ENCODE data around the gene PCDH10. TPM values are rescaled to one million over a fixed set of nuclear protein-coding genes. Genes with fewer than 3 reads are reported as not detected.
"Not testable (repeated sequence)": the region's sequence is repeated elsewhere in the genome, so short reads cannot be mapped to it uniquely, and the experiment has no call there.

The PCDH10 gene
- total and polyA plus RNA-seq, 9 donors, result 0.23 to 6.4 (median 1.7) TPM

DNA sequence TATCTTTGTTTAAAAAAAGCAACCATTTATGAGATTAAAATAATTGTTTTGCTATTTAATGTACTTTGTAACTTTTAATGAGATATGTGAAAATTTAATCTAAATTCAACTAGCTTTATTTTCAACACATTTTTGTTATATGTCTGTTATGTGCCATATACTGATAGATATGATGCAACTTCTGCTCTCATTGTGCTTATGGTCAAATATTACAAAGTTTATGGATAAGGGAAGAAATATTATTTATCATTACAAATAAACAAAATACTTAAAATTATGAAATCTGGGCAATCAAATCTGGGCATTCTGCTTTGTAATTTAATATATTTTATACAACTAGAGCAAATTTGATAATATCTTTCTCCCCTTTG, 40.0 kb downstream of the PCDH10 start:
- no peak overlapping the region for H3K4me3 ChIP-seq
- intact Hi-C loops (cut with DNase I), result no loop called here
- TF ChIP-seq EP300 (IDR thresholded peaks at IDR 0.05), result no peak
- TF ChIP-seq CTCF (IDR thresholded peaks at IDR 0.05), result no peak
- no peak for TF ChIP-seq POLR2A (IDR thresholded peaks at IDR 0.05)

DNA sequence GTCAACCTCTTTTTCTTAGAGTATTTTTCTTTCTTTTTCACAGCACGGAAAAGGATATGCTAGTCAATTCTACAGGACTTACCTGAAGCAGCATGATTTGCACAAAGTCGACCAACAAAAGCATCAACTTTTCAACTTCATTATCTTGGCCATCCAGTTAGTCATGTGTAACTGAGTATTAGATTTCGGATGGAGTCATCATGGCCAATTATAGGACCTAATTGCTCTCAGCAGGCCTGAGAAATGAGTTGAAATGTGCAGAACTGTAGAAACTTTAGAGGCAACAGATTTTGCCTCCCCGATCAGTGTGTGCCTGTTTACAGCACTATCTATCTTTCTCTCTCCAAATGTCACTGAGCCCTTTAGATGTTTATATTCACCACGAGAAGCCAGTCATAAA, 41.0 kb downstream of the PCDH10 start:
- 74 to 76% (median 75%) methylated on average over 5 of the region's 5 CpGs for WGBS, 3 donors
- intact Hi-C loops (cut with DNase I), result no loop called here
- no peaks in the 10 kb centered on the region for H3K36me3 ChIP-seq
- DNase-seq, result no peak
- H3K4me3 ChIP-seq, result no peak overlapping the region
- TF ChIP-seq POLR2A (IDR thresholded peaks at IDR 0.05), result no peak
- no peak for TF ChIP-seq EP300 (IDR thresholded peaks at IDR 0.05)
- no peak for TF ChIP-seq CTCF (IDR thresholded peaks at IDR 0.05)
- H3K27me3 ChIP-seq, result no peaks in the 10 kb centered on the region
- no peaks in the 10 kb centered on the region for H3K4me1 ChIP-seq (ENCODE audit: insufficient read depth)
- H3K9me3 ChIP-seq, result no peaks in the 10 kb centered on the region
- H3K27ac ChIP-seq, result no peak overlapping the region

More for the DNA sequence above, 40.0 kb downstream of the PCDH10 start:
- DNase-seq, result no peak
- H3K9me3 ChIP-seq, result no peaks in the 10 kb centered on the region
- no peaks in the 10 kb centered on the region for H3K36me3 ChIP-seq
- H3K27ac ChIP-seq, result no peak overlapping the region
- H3K4me1 ChIP-seq (ENCODE audit: insufficient read depth), result no peaks in the 10 kb centered on the region
- no peaks in the 10 kb centered on the region for H3K27me3 ChIP-seq

DNA sequence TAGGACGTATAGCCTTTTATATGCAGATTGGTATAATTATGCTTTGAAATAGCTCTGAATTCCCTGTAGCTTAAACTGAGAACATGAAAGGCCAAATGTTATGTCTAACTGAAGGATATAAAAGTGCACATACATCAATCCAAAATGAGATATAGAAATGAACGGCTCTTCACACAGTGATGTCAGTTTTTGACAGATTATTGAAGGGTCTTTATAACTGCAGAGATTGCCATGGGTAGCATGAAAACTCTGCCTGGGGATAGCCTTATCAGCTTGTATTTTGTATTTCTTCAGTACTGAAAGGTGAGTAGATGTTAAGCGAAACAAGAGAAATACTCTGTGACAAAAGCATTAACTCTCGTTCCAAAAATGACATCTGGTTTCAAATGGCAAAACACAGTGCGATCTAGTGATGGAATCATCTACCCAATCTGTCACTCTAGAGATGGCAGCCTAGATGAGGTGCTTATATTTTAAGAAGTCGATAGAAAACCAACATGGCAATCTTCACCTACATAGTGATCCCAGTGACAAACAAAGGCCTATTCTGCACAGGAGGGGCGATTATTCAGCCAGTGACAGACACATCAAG, 59.7 kb downstream of the PCDH10 start:
- TF ChIP-seq EP300 (IDR thresholded peaks at IDR 0.05) (no peak), CTCF (IDR thresholded peaks at IDR 0.05) (no peak), POLR2A (IDR thresholded peaks at IDR 0.05) (no peak)
- Histone ChIP-seq H3K4me1 (ENCODE audit: insufficient read depth) (no peaks in the 10 kb centered on the region), H3K4me3 (no peak overlapping the region), H3K9me3 (no peaks in the 10 kb centered on the region), H3K36me3 (no peaks in the 10 kb centered on the region), H3K27ac (no peak overlapping the region), H3K27me3 (no peaks in the 10 kb centered on the region)
- WGBS, 3 donors, result 85 to 92% (median 92%) methylated on average over 7 of the region's 7 CpGs
- DNase-seq, result no peak
- intact Hi-C loops (cut with DNase I), result no loop called here

GRCh38 chr4:133233922-133234321, 84.8 kb downstream of the PCDH10 start:
- H3K27me3 ChIP-seq, result no peaks in the 10 kb centered on the region
- H3K36me3 ChIP-seq, result no peaks in the 10 kb centered on the region
- intact Hi-C loops (cut with DNase I), result no loop called here
- no peak for DNase-seq
- H3K9me3 ChIP-seq, result no peaks in the 10 kb centered on the region
- no peak for TF ChIP-seq EP300 (IDR thresholded peaks at IDR 0.05)
- TF ChIP-seq CTCF (IDR thresholded peaks at IDR 0.05), result no peak
- 86 to 99% (median 96%) methylated on average over 6 of the region's 6 CpGs for WGBS, 3 donors
- no peaks in the 10 kb centered on the region for H3K4me1 ChIP-seq (ENCODE audit: insufficient read depth)
- H3K27ac ChIP-seq, result no peak overlapping the region
- H3K4me3 ChIP-seq, result no peak overlapping the region

DNA sequence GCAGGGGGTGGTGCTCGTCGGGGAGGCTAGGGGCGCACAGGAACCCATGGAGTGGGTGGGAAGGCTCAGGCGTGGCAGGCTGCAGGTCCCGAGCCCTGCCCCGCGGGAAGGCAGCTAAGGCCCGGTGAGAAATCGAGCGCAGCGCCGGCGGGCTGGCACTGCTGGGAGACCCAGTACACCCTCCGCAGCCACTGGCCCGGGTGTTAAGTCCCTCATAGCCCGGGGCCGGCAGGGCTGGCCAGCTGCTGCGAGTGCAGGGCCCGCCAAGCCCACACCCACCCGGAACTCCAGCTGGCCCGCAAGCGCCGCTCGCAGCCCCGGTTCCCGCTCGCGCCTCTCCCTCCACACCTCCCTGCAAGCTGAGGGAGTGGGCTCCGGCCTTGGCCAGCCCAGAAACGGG, 91.4 kb downstream of the PCDH10 start:
- H3K9me3 ChIP-seq; intact Hi-C loops (cut with DNase I); H3K27ac ChIP-seq; DNase-seq; H3K36me3 ChIP-seq; H3K4me3 ChIP-seq; H3K4me1 ChIP-seq (ENCODE audit: insufficient read depth); H3K27me3 ChIP-seq: not testable (repeated sequence)
- 91 to 98% (median 92%) methylated on average over 29 to 30 of the region's 30 CpGs for WGBS, 3 donors
